ENCODE results near the gene PDZD2.

GRCh38 chr5:32158679-32158975, 519.7 kb downstream of the PDZD2 start:
- TF ChIP-seq POLR2AphosphoS5 (IDR thresholded peaks at IDR 0.05; ENCODE audit: low read depth) (no peak), CTCF (conservative IDR thresholded peaks at IDR 0.05; ENCODE audit: low read depth in 2 of 2) (no peak), STAT1 (IDR thresholded peaks at IDR 0.05; ENCODE audit: unreplicated experiment) (no peak), EZH2phosphoT487 (IDR thresholded peaks at IDR 0.05; ENCODE audit: unreplicated experiment) (no peak)

Data from GM23338 (cell line).